Neural cell (in vitro differentiated cells): ENCODE data around the gene MAVS. TPM values are rescaled to one million over a fixed set of nuclear protein-coding genes. Genes with fewer than 3 reads are reported as not detected.

Experiments
- H2AFZ ChIP-seq: fragments of 200-600, 300-800 bp; sonication (generic), shearing (Covaris generic); 2 replicates; pipeline ENCODE4 v1.6.0; 2014; ENCODE audit warnings: low read depth, mild to moderate bottlenecking, antibody characterized with exemption, low read length, moderate library complexity
- H3F3A ChIP-seq: fragments of 200-600 bp; shearing (Covaris generic); 2 replicates; pipeline ENCODE4 v1.6.1; 2016; ENCODE audit warnings: mild to moderate bottlenecking, moderate library complexity, mixed read lengths, antibody characterized with exemption, low read length; ENCODE audit not compliant: insufficient read depth, poor library complexity, severe bottlenecking
- H3K27ac ChIP-seq: fragments of 200-600, 300-800 bp; sonication (generic), shearing (Covaris generic); 2 replicates; pipeline ENCODE4 v1.5.1; 2014; ENCODE audit warnings: mild to moderate bottlenecking, low read length, moderate library complexity
- H3K27me3 ChIP-seq: fragments of 300-800, 200-600 bp; sonication (generic), shearing (Covaris generic); 2 replicates; pipeline ENCODE4 v1.6.0; 2014; ENCODE audit warnings: mild to moderate bottlenecking, low read depth, low read length, moderate library complexity; ENCODE audit not compliant: insufficient read depth
- H3K36me3 ChIP-seq: fragments of 300-800, 200-600 bp; sonication (generic), shearing (Covaris generic); 2 replicates; pipeline ENCODE4 v1.5.1; 2014; ENCODE audit warnings: mild to moderate bottlenecking, antibody characterized with exemption, low read length, moderate library complexity; ENCODE audit not compliant: insufficient read depth
- H3K4me2 ChIP-seq: fragments of 300-800, 200-600 bp; sonication (generic), shearing (Covaris generic); 2 replicates; pipeline ENCODE4 v1.6.0; 2014; ENCODE audit warnings: mild to moderate bottlenecking, low read length
- H3K4me3 ChIP-seq: fragments of 300-800, 200-600 bp; sonication (generic), shearing (Covaris generic); 2 replicates; pipeline ENCODE4 v1.5.1; 2014; ENCODE audit warnings: mild to moderate bottlenecking, low read length, moderate library complexity
- H3K79me2 ChIP-seq: fragments of 200-600 bp; shearing (Covaris generic); replicated peaks from 2 replicates; pipeline ENCODE4 v1.6.0; 2014; ENCODE audit warnings: mild to moderate bottlenecking, low read length, moderate library complexity; ENCODE audit not compliant: insufficient read depth
- H3K9ac ChIP-seq: fragments of 300-800, 200-600 bp; sonication (generic), shearing (Covaris generic); 2 replicates; pipeline ENCODE4 v1.6.1; 2016; ENCODE audit warnings: mild to moderate bottlenecking, low read length, mixed read lengths
- H3K9me2 ChIP-seq: fragments of 200-600 bp; shearing (Covaris generic); 2 replicates; pipeline ENCODE4 v1.6.1; 2016; ENCODE audit warnings: mild to moderate bottlenecking, low read length, mixed read lengths; ENCODE audit not compliant: insufficient read depth
- H3K9me3 ChIP-seq: fragments of 200-600, 300-800 bp; sonication (generic), shearing (Covaris generic); 2 replicates; pipeline ENCODE4 v1.6.1; 2016; ENCODE audit warnings: mild to moderate bottlenecking, mixed run types, low read length, moderate library complexity, mixed read lengths
- H4K20me1 ChIP-seq: fragments of 200-600 bp; shearing (Covaris generic); 2 replicates; pipeline ENCODE4 v1.6.1; 2016; ENCODE audit warnings: mild to moderate bottlenecking, mixed run types; ENCODE audit not compliant: insufficient read depth
- CTCF ChIP-seq: fragments of 450-650 bp; IDR thresholded peaks from 2 replicates; pipeline ENCODE4 v1.5.1; 2014; ENCODE audit warnings: antibody characterized with exemption, mild to moderate bottlenecking, moderate library complexity; ENCODE audit not compliant: poor library complexity, severe bottlenecking
- EP300 ChIP-seq: fragments of 450-650 bp; conservative IDR thresholded peaks from 2 replicates; pipeline ENCODE4 v1.6.1; 2014; ENCODE audit warnings: antibody characterized with exemption, mild to moderate bottlenecking, moderate library complexity; ENCODE audit not compliant: poor library complexity, severe bottlenecking
- EZH2 ChIP-seq: fragments of 200-600, 300-800 bp; shearing (Covaris generic), sonication (generic); IDR thresholded peaks from 2 replicates; pipeline ENCODE4 v1.6.1; 2014; ENCODE audit warnings: antibody characterized with exemption, low read length, borderline replicate concordance, mild to moderate bottlenecking; ENCODE audit not compliant: insufficient read depth, poor library complexity, severe bottlenecking
- MXI1 ChIP-seq: fragments of 450-650 bp; conservative IDR thresholded peaks from 2 replicates; pipeline ENCODE4 v1.6.1; 2014; ENCODE audit warnings: antibody characterized with exemption, mild to moderate bottlenecking; ENCODE audit not compliant: poor library complexity, severe bottlenecking
- POLR2AphosphoS5 ChIP-seq: IDR thresholded peaks from 2 replicates; pipeline ENCODE4 v1.6.1; 2012
- RAD21 ChIP-seq: fragments of 450-650 bp; conservative IDR thresholded peaks from 2 replicates; pipeline ENCODE4 v1.6.1; 2014; ENCODE audit warnings: antibody characterized with exemption, mild to moderate bottlenecking, moderate library complexity
- REST ChIP-seq: IDR thresholded peaks from 2 replicates; pipeline ENCODE4 v1.6.1; 2012; ENCODE audit warnings: borderline replicate concordance
- SMC3 ChIP-seq: fragments of 450-650 bp; conservative IDR thresholded peaks from 2 replicates; pipeline ENCODE4 v1.6.1; 2014; ENCODE audit warnings: antibody characterized with exemption, mild to moderate bottlenecking, moderate library complexity; ENCODE audit not compliant: poor library complexity
- TAF1 ChIP-seq: IDR thresholded peaks from 2 replicates; pipeline ENCODE4 v1.6.1; 2012; ENCODE audit warnings: low read depth
- polyA plus RNA-seq: library from polyadenylated mRNA; depleted of rRNA; stranded (reverse); fragments of >200 nt; gene quantifications from 2 replicates; pipeline ENCODE4 v1.2.3, GENCODE V29; 2014

MAVS gene
- polyA plus RNA-seq, 1 donor from 2014 or later: 5.4 TPM

- peak overlapping the region; percentile 98 for H3K4me3 ChIP-seq
- peaks cover 4% of the 10 kb centered on the region for H4K20me1 ChIP-seq
Measured at GRCh38 chr20:3890398-3890751, 43.7 kb downstream of the MAVS start.

More at GRCh38 chr20:3890398-3890751, 43.7 kb downstream of the MAVS start:
- H3K9me3 ChIP-seq: no peaks in the 10 kb centered on the region
- peaks cover 75% of the 10 kb centered on the region for H3K79me2 ChIP-seq
- no peaks in the 10 kb centered on the region for H3K36me3 ChIP-seq
- H3F3A ChIP-seq: no peaks in the 10 kb centered on the region
- peak overlapping the region; percentile 100 for H3K9ac ChIP-seq
- H3K27ac ChIP-seq: peak overlapping the region; percentile 100
- H2AFZ ChIP-seq: peak overlapping the region; percentile 45
- H3K4me2 ChIP-seq: peak overlapping the region; percentile 93
- no peaks in the 10 kb centered on the region for H3K9me2 ChIP-seq
- TF ChIP-seq REST (no peak), EZH2 (no peak), MXI1 (no peak), POLR2AphosphoS5 (no peak), EP300 (no peak), TAF1 (no peak), RAD21 (no peak), CTCF (no peak), SMC3 (no peak)
- no peaks in the 10 kb centered on the region for H3K27me3 ChIP-seq
